ENCODE data around the gene ZNHIT1.

ZNHIT1 gene

GRCh38 chr7:101231644-101232043 is 13.7 kb downstream of the ZNHIT1 start:
- TF ChIP-seq TAF1 (IDR thresholded peaks at IDR 0.05; ENCODE audit: low read depth, low read length), result no peak
- TF ChIP-seq SPI1 (IDR thresholded peaks at IDR 0.05; ENCODE audit: low read depth, low read length), result no peak
- DNase-seq (ENCODE audit: insufficient read length, low spot score) (no peak), FAIRE-seq (no peak)

DNA sequence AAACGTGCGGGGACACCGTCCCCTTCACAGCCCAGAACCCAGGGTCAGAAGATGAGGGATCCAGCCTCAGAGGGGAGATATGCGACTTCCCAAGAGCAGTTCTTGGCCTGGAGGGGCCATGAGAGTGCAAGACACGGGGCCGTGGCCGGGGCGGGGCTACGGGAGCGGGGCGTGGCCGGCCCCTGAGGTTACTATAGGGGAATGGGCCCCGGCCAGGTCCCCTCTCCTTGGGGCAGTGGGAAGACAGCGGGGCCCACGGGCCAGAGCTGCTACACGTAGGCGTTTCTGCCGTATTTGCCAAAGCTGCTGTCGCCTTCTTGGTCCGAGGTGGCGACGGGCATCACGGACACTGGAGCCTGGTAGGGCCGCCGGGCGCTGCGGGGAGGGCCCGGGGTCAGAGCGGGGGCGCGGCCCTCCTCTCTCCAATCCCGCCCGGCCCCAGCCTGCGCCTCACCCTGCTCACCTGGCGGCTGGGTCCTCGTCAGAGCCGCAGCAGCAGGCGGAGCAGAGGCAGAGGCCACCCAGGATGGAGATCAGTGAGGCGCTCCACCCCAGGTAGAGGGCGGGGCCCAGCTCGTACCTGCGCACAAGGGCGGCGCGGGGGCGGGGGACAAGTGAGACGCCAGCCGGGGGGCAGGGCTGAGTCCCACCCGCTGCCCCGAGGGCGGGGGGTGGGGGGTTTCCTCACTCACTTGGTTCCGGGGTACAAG is 14.3 kb downstream of the ZNHIT1 start:
- TF ChIP-seq POU2F2 (IDR thresholded peaks at IDR 0.05; ENCODE audit: low read depth, low read length), result no peak
- no peak for TF ChIP-seq POLR2A (IDR thresholded peaks at IDR 0.05; ENCODE audit: low read depth, low read length)
- no peak for TF ChIP-seq PAX5 (IDR thresholded peaks at IDR 0.05; ENCODE audit: insufficient read depth, low read length, severe bottlenecking)
- no peak for TF ChIP-seq POLR2AphosphoS5 (IDR thresholded peaks at IDR 0.05; ENCODE audit: low read depth, low read length)
- no peak for TF ChIP-seq TAF1 (IDR thresholded peaks at IDR 0.05; ENCODE audit: low read depth, low read length)
- TF ChIP-seq SPI1 (IDR thresholded peaks at IDR 0.05; ENCODE audit: low read depth, low read length), result no peak
- DNase-seq (ENCODE audit: insufficient read length, low spot score), result no peak
- no peak for FAIRE-seq

DNA sequence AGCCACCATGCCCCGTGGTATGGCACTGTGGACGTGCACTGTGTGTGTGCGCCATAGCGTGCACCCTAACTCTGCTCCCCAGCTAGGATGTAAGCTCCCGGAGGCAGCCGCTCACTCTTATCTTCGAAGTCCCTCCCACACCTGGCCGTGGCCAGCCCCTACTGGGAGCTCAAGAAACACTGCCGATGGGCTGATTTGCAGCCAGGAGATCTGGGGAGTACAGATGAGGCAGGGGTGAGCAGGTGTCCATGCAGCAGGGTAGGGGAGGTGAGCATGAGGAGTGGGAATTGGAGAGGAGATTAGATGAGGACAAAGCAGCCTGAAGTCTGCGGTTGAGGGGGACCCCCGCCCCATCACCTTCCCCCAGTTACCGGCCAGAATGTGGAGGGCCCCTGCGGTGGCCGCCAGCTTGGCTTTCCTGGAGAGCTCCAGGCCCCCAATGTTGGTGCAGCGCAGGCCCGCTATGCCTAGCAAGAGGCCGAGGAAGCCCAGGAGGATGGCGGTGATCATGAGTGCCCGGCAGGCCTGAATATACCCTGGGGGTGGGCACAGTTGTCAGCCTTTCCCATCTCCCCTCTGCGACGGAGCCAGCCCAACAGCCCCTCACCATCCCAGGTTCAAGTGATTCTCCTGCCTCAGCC is 16.1 kb downstream of the ZNHIT1 start:
- no peak for FAIRE-seq
- TF ChIP-seq PAX5 (IDR thresholded peaks at IDR 0.05; ENCODE audit: insufficient read depth, low read length, severe bottlenecking) (no peak), POLR2AphosphoS5 (IDR thresholded peaks at IDR 0.05; ENCODE audit: low read depth, low read length) (no peak), SPI1 (IDR thresholded peaks at IDR 0.05; ENCODE audit: low read depth, low read length) (no peak), POU2F2 (IDR thresholded peaks at IDR 0.05; ENCODE audit: low read depth, low read length) (no peak), TAF1 (IDR thresholded peaks at IDR 0.05; ENCODE audit: low read depth, low read length) (no peak)
- DNase-seq (ENCODE audit: insufficient read length, low spot score), result no peak

DNA sequence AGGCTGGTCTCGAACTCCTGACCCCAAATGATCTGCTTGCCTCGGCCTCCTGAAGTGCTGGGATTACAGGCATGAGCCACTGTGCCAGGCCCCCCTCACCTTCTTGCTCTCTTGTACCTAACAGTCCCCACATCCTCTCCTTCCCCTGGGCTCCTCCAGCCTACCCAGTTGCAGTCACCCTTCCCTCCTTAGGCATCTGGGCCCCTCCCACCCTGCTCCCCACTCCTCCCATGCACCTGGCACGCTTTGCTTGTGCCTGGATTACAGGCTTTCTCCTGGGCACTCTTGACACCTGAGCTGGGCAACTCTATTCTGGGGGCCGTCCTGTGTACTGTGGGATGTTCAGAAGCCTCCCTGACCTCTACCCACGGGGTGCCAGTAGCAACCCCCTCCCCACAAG is 16.7 kb downstream of the ZNHIT1 start:
- DNase-seq (ENCODE audit: insufficient read length, low spot score) (no peak), FAIRE-seq (no peak)
- no peak for TF ChIP-seq SPI1 (IDR thresholded peaks at IDR 0.05; ENCODE audit: low read depth, low read length)
- no peak for TF ChIP-seq POU2F2 (IDR thresholded peaks at IDR 0.05; ENCODE audit: low read depth, low read length)
- TF ChIP-seq POLR2A (IDR thresholded peaks at IDR 0.05; ENCODE audit: low read depth, low read length), result no peak
- no peak for TF ChIP-seq POLR2AphosphoS5 (IDR thresholded peaks at IDR 0.05; ENCODE audit: low read depth, low read length)
- TF ChIP-seq PAX5 (IDR thresholded peaks at IDR 0.05; ENCODE audit: insufficient read depth, low read length, severe bottlenecking), result no peak

- TF ChIP-seq POU2F2 (IDR thresholded peaks at IDR 0.05; ENCODE audit: low read depth, low read length), result no peak
- no peak for TF ChIP-seq PAX5 (IDR thresholded peaks at IDR 0.05; ENCODE audit: insufficient read depth, low read length, severe bottlenecking)
- no peak for TF ChIP-seq SPI1 (IDR thresholded peaks at IDR 0.05; ENCODE audit: low read depth, low read length)
- TF ChIP-seq POLR2AphosphoS5 (IDR thresholded peaks at IDR 0.05; ENCODE audit: low read depth, low read length), result no peak
- TF ChIP-seq POLR2A (IDR thresholded peaks at IDR 0.05; ENCODE audit: low read depth, low read length), result no peak
- TF ChIP-seq TAF1 (IDR thresholded peaks at IDR 0.05; ENCODE audit: low read depth, low read length), result no peak
- DNase-seq (ENCODE audit: insufficient read length, low spot score), result no peak
- no peak for FAIRE-seq
These were observed 17.1 kb downstream of the ZNHIT1 start for GRCh38 chr7:101235050-101235449.

- FAIRE-seq, result no peak
- no peak for DNase-seq (ENCODE audit: insufficient read length, low spot score)
- TF ChIP-seq TAF1 (IDR thresholded peaks at IDR 0.05; ENCODE audit: low read depth, low read length) (no peak), PAX5 (IDR thresholded peaks at IDR 0.05; ENCODE audit: insufficient read depth, low read length, severe bottlenecking) (no peak), POLR2A (IDR thresholded peaks at IDR 0.05; ENCODE audit: low read depth, low read length) (no peak), SPI1 (IDR thresholded peaks at IDR 0.05; ENCODE audit: low read depth, low read length) (no peak), POU2F2 (IDR thresholded peaks at IDR 0.05; ENCODE audit: low read depth, low read length) (no peak), POLR2AphosphoS5 (IDR thresholded peaks at IDR 0.05; ENCODE audit: low read depth, low read length) (no peak)
These were observed 17.6 kb downstream of the ZNHIT1 start for GRCh38 chr7:101235522-101235921.

GRCh38 chr7:101236292-101236835 is 18.4 kb downstream of the ZNHIT1 start:
- no peak for DNase-seq (ENCODE audit: insufficient read length, low spot score)
- TF ChIP-seq POLR2A (IDR thresholded peaks at IDR 0.05; ENCODE audit: low read depth, low read length) (no peak), TAF1 (IDR thresholded peaks at IDR 0.05; ENCODE audit: low read depth, low read length) (no peak), POLR2AphosphoS5 (IDR thresholded peaks at IDR 0.05; ENCODE audit: low read depth, low read length) (no peak), SPI1 (IDR thresholded peaks at IDR 0.05; ENCODE audit: low read depth, low read length) (no peak), POU2F2 (IDR thresholded peaks at IDR 0.05; ENCODE audit: low read depth, low read length) (no peak), PAX5 (IDR thresholded peaks at IDR 0.05; ENCODE audit: insufficient read depth, low read length, severe bottlenecking) (no peak)
- no peak for FAIRE-seq

DNA sequence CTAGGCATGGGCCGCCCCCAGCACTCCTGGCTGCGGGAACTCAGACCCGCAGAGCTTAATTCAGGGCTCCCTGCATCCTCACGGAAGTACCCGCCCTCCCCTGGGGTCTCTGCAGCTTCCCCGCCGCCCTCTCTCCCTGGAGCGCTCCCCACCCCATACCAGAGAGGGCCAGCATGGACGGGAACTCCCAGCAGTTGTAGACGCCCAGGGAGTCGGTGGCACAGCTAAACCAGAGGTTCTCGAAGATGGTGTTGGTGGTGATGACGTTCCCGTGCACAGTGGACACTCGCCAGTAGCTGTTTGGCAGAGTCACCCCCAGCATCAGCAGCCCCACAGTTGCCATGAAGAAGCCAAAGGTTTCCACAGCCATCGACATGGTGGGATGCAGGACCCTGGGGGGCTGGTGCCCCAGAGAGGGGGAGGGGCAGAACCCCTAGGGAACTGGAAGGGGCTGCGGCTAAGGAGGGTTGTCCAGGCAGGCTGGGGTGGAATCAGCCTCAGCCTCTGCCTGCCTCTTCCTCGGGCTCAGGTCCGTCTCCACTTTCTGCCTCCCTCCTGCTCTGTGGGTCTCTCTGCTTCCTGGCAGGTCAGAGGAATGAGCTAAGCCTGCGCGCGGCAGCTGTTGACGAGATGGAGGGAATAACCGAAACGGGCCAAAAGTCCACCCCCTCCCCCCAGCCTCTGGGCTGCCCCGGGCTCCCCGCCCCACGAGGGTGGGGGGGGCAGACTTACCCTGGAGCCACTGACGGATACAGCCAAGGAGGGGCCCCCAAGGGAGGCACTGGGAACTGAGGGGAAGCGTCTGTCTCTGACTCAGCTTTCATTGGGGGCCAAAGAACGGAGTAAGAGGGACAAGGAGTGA is 19.5 kb downstream of the ZNHIT1 start, which contains the start of gene CLDN15:
TSS of gene CLDN15 (minus strand) at position 597 of the 862 bp plus-strand sequence. CDS start at position 376, 221 bp downstream.
- no peak for TF ChIP-seq SPI1 (IDR thresholded peaks at IDR 0.05; ENCODE audit: low read depth, low read length)
- no peak for TF ChIP-seq POU2F2 (IDR thresholded peaks at IDR 0.05; ENCODE audit: low read depth, low read length)
- TF ChIP-seq POLR2AphosphoS5 (IDR thresholded peaks at IDR 0.05; ENCODE audit: low read depth, low read length), result no peak
- no peak for TF ChIP-seq POLR2A (IDR thresholded peaks at IDR 0.05; ENCODE audit: low read depth, low read length)
- TF ChIP-seq TAF1 (IDR thresholded peaks at IDR 0.05; ENCODE audit: low read depth, low read length), result no peak
- no peak for TF ChIP-seq PAX5 (IDR thresholded peaks at IDR 0.05; ENCODE audit: insufficient read depth, low read length, severe bottlenecking)
- no peak for FAIRE-seq
- no peak for DNase-seq (ENCODE audit: insufficient read length, low spot score)

Measured in GM12891 (cell line).